Activated CD4-positive, alpha-beta memory T cell treated with anti-CD3 and anti-CD28 coated beads, Interleukin-2, amount 10 ng/mL, durations not matched to agents 7 days and 5 days (primary cell): ENCODE results near the gene ERC2. TPM values are rescaled to one million over a fixed set of nuclear protein-coding genes. Genes with fewer than 3 reads are reported as not detected.

ENCODE experiments used
- CTCF ChIA-PET: fragments of 350-600 bp; sonication (Branson Sonifier 250); formaldehyde crosslinking; loops from one replicate; lab custom pipeline; 2021; ENCODE audit warnings: antibody characterized with exemption, inconsistent platforms; lab: Charles Lee
- POLR2A ChIA-PET: fragments of 350-600 bp; sonication (Branson Sonifier 250); formaldehyde crosslinking; loops from one replicate; lab custom pipeline; 2021; ENCODE audit warnings: antibody characterized with exemption; lab: Charles Lee
- DNase-seq: peaks from one replicate; pipeline ENCODE4 v3.0.0-alpha.2; 2020
- H3K27ac Mint-ChIP-seq: one replicate; pipeline ENCODE4 v1.8.0; 2021; ENCODE audit warnings: mild to moderate bottlenecking, mixed read lengths
- H3K27me3 Mint-ChIP-seq: one replicate; pipeline ENCODE4 v1.8.0; 2021; ENCODE audit warnings: mixed read lengths
- H3K36me3 Mint-ChIP-seq: one replicate; pipeline ENCODE4 v1.8.0; 2021; ENCODE audit warnings: low read depth, mixed read lengths
- H3K4me1 Mint-ChIP-seq: one replicate; pipeline ENCODE4 v1.8.0; 2021; ENCODE audit warnings: mixed read lengths
- H3K4me3 Mint-ChIP-seq: one replicate; pipeline ENCODE4 v1.8.0; 2021; ENCODE audit warnings: mild to moderate bottlenecking, mixed read lengths
- H3K9me3 Mint-ChIP-seq: one replicate; pipeline ENCODE4 v1.8.0; 2021; ENCODE audit warnings: mixed read lengths
- total RNA-seq, 2 experiments: library from RNA; stranded (reverse); gene quantifications; one replicate each; pipeline ENCODE4 v1.2.3, GENCODE V29; 2021

ERC2 gene
- total RNA-seq, 2 experiments from 2014 or later = not detected

DNA sequence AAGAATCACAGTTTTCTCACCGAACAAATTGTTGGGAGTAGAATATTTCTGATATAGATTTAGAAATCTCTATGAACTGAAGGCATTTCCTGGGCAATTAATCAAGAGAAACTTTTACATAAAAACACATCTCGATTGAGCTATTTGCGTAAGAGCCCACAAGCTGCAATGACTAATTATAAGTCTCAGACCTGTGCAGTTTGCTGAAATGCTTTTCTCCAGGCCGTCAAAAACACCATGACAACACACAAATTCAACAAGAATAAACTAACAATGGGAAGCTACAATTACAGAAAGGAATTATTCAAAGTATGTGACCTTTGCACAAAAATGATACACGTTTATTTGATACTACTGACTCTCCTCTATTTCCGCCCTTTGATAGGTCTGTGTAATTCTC, 499.9 kb downstream of the ERC2 start:
- Mint-ChIP-seq H3K9me3 (no peaks in the 10 kb centered on the region), H3K27me3 (no peaks in the 10 kb centered on the region), H3K4me1 (peaks cover 6% of the 10 kb centered on the region), H3K4me3 (no peak overlapping the region), H3K27ac (no peak overlapping the region), H3K36me3 (no peaks in the 10 kb centered on the region)
- POLR2A ChIA-PET = no interaction called here
- DNase-seq = no peak
- CTCF ChIA-PET = no interaction called here

DNA sequence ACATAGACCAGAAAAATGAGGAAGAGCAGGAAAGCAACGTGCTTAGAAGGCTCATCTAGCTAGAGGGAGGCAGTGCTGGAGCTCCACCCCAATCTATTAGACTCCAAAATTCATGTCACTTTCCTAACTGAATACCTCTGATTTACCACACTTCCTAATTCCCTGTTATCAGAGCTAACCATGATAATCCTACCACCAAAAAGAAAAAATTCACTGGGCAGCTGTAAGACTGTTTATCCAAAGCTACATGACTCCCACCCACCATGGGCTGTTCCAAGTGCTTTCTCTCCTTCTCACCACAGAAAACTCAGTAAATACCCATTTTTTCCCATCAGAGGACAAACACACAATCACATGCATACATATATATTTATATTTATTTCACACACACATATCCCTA, 501.7 kb downstream of the ERC2 start:
- peaks cover 6% of the 10 kb centered on the region for H3K4me1 Mint-ChIP-seq
- ChIA-PET CTCF (no interaction called here), POLR2A (no interaction called here)
- H3K4me3 Mint-ChIP-seq = no peak overlapping the region
- no peak for DNase-seq
- H3K36me3 Mint-ChIP-seq = no peaks in the 10 kb centered on the region
- no peaks in the 10 kb centered on the region for H3K27me3 Mint-ChIP-seq
- H3K9me3 Mint-ChIP-seq = no peaks in the 10 kb centered on the region
- no peak overlapping the region for H3K27ac Mint-ChIP-seq

DNA sequence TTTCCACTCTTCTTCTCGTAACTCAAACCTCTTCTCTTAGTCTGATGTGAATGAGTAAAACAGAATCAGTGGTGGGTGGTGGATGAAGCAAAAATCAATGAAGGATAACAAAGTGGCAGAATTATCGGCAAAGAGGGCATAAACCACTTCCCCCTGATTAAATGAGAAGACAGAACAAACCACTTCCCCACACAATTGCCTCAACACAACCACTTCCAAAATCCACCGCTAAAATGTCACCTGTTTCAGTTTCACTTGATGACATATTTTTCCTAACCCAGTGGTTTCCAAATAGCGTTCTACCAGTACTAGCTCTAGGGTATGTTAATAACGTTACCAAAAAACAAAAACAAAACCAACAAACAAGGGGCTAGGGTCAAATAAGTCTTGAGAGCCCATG, 502.5 kb downstream of the ERC2 start:
- no peaks in the 10 kb centered on the region for H3K36me3 Mint-ChIP-seq
- no peaks in the 10 kb centered on the region for H3K27me3 Mint-ChIP-seq
- H3K4me1 Mint-ChIP-seq = peaks cover 6% of the 10 kb centered on the region
- CTCF ChIA-PET = no interaction called here
- DNase-seq = no peak
- no peak overlapping the region for H3K27ac Mint-ChIP-seq
- no peaks in the 10 kb centered on the region for H3K9me3 Mint-ChIP-seq
- POLR2A ChIA-PET = no interaction called here
- H3K4me3 Mint-ChIP-seq = no peak overlapping the region

- no peaks in the 10 kb centered on the region for H3K27me3 Mint-ChIP-seq
- ChIA-PET CTCF (no interaction called here), POLR2A (no interaction called here)
- H3K27ac Mint-ChIP-seq = no peak overlapping the region
- peaks cover 6% of the 10 kb centered on the region for H3K4me1 Mint-ChIP-seq
- no peak for DNase-seq
- no peaks in the 10 kb centered on the region for H3K36me3 Mint-ChIP-seq
- H3K4me3 Mint-ChIP-seq = no peak overlapping the region
- no peaks in the 10 kb centered on the region for H3K9me3 Mint-ChIP-seq
These were observed 503.7 kb downstream of the ERC2 start for GRCh38 chr3:55964491-55964985.

GRCh38 chr3:55963601-55964000, 504.7 kb downstream of the ERC2 start:
- POLR2A ChIA-PET = no interaction called here
- CTCF ChIA-PET = no interaction called here
- H3K9me3 Mint-ChIP-seq = no peaks in the 10 kb centered on the region
- H3K4me1 Mint-ChIP-seq = peaks cover 6% of the 10 kb centered on the region
- H3K27ac Mint-ChIP-seq = no peak overlapping the region
- no peaks in the 10 kb centered on the region for H3K27me3 Mint-ChIP-seq
- H3K36me3 Mint-ChIP-seq = no peaks in the 10 kb centered on the region
- no peak overlapping the region for H3K4me3 Mint-ChIP-seq
- no peak for DNase-seq

- no peaks in the 10 kb centered on the region for H3K36me3 Mint-ChIP-seq
- H3K4me3 Mint-ChIP-seq = no peak overlapping the region
- DNase-seq = no peak
- no peak overlapping the region for H3K27ac Mint-ChIP-seq
- no peaks in the 10 kb centered on the region for H3K4me1 Mint-ChIP-seq
- no peaks in the 10 kb centered on the region for H3K27me3 Mint-ChIP-seq
- no peaks in the 10 kb centered on the region for H3K9me3 Mint-ChIP-seq
- POLR2A ChIA-PET = no interaction called here
- CTCF ChIA-PET = no interaction called here
These were observed 508.7 kb downstream of the ERC2 start for GRCh38 chr3:55959471-55960080.

DNA sequence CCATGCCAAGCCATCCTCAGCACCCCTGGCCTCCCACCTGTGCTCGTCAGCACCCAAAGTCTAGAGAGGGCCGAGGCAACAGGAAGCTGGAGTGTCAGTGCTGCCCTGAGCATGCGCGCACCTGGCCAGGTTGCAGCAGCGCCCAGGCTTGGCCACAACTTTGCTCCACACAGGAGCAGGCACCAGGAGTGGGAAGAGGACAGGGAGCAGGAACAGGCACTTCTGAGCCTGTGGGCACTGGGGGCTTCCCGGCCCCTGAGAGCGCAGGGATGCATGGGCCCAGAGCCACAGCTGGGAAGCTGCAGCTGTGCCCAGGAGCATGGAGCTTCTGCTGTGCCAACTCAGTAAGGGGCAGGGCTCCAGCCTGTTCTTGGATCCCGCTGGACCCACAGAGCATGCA, 509.7 kb downstream of the ERC2 start:
- ChIA-PET CTCF (no interaction called here), POLR2A (no interaction called here)
- Mint-ChIP-seq H3K4me1 (no peaks in the 10 kb centered on the region), H3K36me3 (no peaks in the 10 kb centered on the region), H3K9me3 (no peaks in the 10 kb centered on the region), H3K4me3 (no peak overlapping the region), H3K27me3 (no peaks in the 10 kb centered on the region), H3K27ac (no peak overlapping the region)
- DNase-seq = no peak

DNA sequence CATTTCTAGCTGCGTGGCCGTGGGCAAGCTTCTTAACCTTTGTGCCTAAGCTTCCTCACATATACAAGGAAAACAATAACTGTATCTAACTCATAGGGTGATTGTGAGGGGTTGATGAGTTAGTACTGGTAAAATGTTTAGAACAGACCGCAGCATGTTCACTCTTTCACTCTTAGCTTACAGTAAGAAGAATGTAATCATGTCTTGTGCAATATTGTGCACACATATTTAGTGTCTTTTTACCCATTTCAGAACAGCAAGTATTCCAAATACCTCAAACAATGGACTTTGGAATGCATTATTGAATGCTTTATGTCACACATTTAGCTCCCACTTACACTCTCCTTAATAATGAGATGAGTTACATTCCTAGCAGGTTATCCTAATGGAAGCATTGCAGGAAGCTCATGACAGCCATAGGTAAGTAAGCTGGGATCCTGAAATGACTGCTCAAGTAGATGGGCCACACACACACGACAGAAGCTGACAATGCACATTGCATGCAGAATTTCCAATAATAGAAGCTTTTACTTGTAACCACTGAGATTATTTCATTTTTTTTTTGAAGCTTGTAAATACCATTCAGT, 512.3 kb downstream of the ERC2 start:
- no peaks in the 10 kb centered on the region for H3K36me3 Mint-ChIP-seq
- no peak for DNase-seq
- H3K4me3 Mint-ChIP-seq = no peak overlapping the region
- ChIA-PET POLR2A (no interaction called here), CTCF (no interaction called here)
- no peaks in the 10 kb centered on the region for H3K27me3 Mint-ChIP-seq
- H3K27ac Mint-ChIP-seq = no peak overlapping the region
- H3K9me3 Mint-ChIP-seq = no peaks in the 10 kb centered on the region
- H3K4me1 Mint-ChIP-seq = no peaks in the 10 kb centered on the region

GRCh38 chr3:55951388-55951787, 516.9 kb downstream of the ERC2 start:
- Mint-ChIP-seq H3K4me1 (no peaks in the 10 kb centered on the region), H3K36me3 (no peaks in the 10 kb centered on the region), H3K9me3 (peaks cover 2% of the 10 kb centered on the region), H3K27ac (no peak overlapping the region), H3K4me3 (no peak overlapping the region), H3K27me3 (no peaks in the 10 kb centered on the region)
- ChIA-PET POLR2A (no interaction called here), CTCF (no interaction called here)
- no peak for DNase-seq

GRCh38 chr3:55947406-55947805, 520.9 kb downstream of the ERC2 start:
- ChIA-PET POLR2A (no interaction called here), CTCF (no interaction called here)
- Mint-ChIP-seq H3K27ac (no peak overlapping the region), H3K36me3 (no peaks in the 10 kb centered on the region), H3K4me1 (no peaks in the 10 kb centered on the region), H3K9me3 (peaks cover 2% of the 10 kb centered on the region), H3K4me3 (no peak overlapping the region), H3K27me3 (no peaks in the 10 kb centered on the region)
- no peak for DNase-seq

- no peak for DNase-seq
- H3K4me3 Mint-ChIP-seq = no peak overlapping the region
- H3K9me3 Mint-ChIP-seq = peaks cover 2% of the 10 kb centered on the region
- H3K27ac Mint-ChIP-seq = no peak overlapping the region
- H3K4me1 Mint-ChIP-seq = no peaks in the 10 kb centered on the region
- POLR2A ChIA-PET = no interaction called here
- no peaks in the 10 kb centered on the region for H3K27me3 Mint-ChIP-seq
- H3K36me3 Mint-ChIP-seq = no peaks in the 10 kb centered on the region
- CTCF ChIA-PET = no interaction called here
These were observed 521.6 kb downstream of the ERC2 start for GRCh38 chr3:55946574-55947160.

DNA sequence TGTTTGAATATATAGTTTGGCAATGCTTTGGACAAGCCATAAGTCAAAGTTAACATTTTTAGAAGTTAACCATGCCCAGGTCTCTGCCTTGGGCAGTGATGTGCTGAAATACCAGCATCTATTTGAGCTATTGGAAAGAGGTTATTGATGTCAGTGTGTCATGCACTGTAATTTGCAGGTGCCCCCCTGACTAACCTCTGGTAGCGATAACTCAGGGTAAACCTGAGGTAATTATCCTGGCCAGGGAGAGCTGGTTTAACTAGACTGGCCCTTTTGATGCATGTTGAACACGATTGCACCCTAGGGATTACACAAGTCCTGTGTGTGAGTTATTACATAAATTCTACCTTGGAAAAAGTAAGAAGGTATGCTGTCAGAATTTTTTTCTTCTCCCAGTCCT, 525.4 kb downstream of the ERC2 start:
- no peak overlapping the region for H3K4me3 Mint-ChIP-seq
- CTCF ChIA-PET = no interaction called here
- no peaks in the 10 kb centered on the region for H3K27me3 Mint-ChIP-seq
- no peak for DNase-seq
- H3K4me1 Mint-ChIP-seq = no peaks in the 10 kb centered on the region
- POLR2A ChIA-PET = no interaction called here
- H3K27ac Mint-ChIP-seq = no peak overlapping the region
- H3K36me3 Mint-ChIP-seq = no peaks in the 10 kb centered on the region
- no peaks in the 10 kb centered on the region for H3K9me3 Mint-ChIP-seq

GRCh38 chr3:55939287-55939686, 529.0 kb downstream of the ERC2 start:
- Mint-ChIP-seq H3K27me3 (no peaks in the 10 kb centered on the region), H3K9me3 (no peaks in the 10 kb centered on the region), H3K36me3 (no peaks in the 10 kb centered on the region), H3K4me1 (no peaks in the 10 kb centered on the region), H3K4me3 (no peak overlapping the region), H3K27ac (no peak overlapping the region)
- no peak for DNase-seq
- CTCF ChIA-PET = no interaction called here
- POLR2A ChIA-PET = no interaction called here

GRCh38 chr3:55937301-55937700, 531.0 kb downstream of the ERC2 start:
- CTCF ChIA-PET = no interaction called here
- H3K4me3 Mint-ChIP-seq = no peak overlapping the region
- H3K36me3 Mint-ChIP-seq = no peaks in the 10 kb centered on the region
- DNase-seq = no peak
- H3K27ac Mint-ChIP-seq = no peak overlapping the region
- H3K27me3 Mint-ChIP-seq = no peaks in the 10 kb centered on the region
- H3K9me3 Mint-ChIP-seq = peaks cover 2% of the 10 kb centered on the region
- no peaks in the 10 kb centered on the region for H3K4me1 Mint-ChIP-seq
- POLR2A ChIA-PET = no interaction called here
